H1 (cell line): ENCODE results near the gene TTYH2. TPM values are rescaled to one million over a fixed set of nuclear protein-coding genes. Genes with fewer than 3 reads are reported as not detected.

ENCODE experiments used
- CTCF ChIA-PET: fragments of 300-600 bp; sonication (Branson Sonifier 250); formaldehyde crosslinking; loops from one replicate; lab custom pipeline; 2021; ENCODE audit not compliant: partially characterized antibody; lab: Charles Lee
- POLR2A ChIA-PET: fragments of 300-600 bp; sonication (Branson Sonifier 250); formaldehyde crosslinking; loops from one replicate; lab custom pipeline; 2021; ENCODE audit warnings: inconsistent platforms; ENCODE audit not compliant: partially characterized antibody; lab: Charles Lee
- DNase-seq, 2 experiments: peaks; one replicate each; pipeline versions ENCODE4 v3.0.0 to v3.0.0-alpha.2; 2010 to 2022; ENCODE audit warnings: low spot score in 2 of 2, low read depth in 1 of 2, mixed read lengths in 1 of 2
- FAIRE-seq: peaks from 2 replicates; lab custom pipeline; 2011; peaks lifted over from hg19 to GRCh38; lab: Jason Lieb, UNC
- H2AFZ ChIP-seq: 2 replicates; pipeline ENCODE4 v1.8.1; 2012; ENCODE audit warnings: low read length, inconsistent platforms
- H2AK5ac ChIP-seq: 2 replicates; pipeline ENCODE4 v1.6.1; 2013; ENCODE audit warnings: low read depth, low read length
- H2BK120ac ChIP-seq: replicated peaks from 2 replicates; pipeline ENCODE3; 2013; ENCODE audit warnings: low read depth, low read length, inconsistent platforms
- H2BK12ac ChIP-seq: 2 replicates; pipeline ENCODE4 v1.6.1; 2013; ENCODE audit warnings: low read depth, low read length
- H2BK15ac ChIP-seq: 2 replicates; pipeline ENCODE4 v1.6.1; 2013; ENCODE audit warnings: low read length
- H2BK20ac ChIP-seq: 2 replicates; pipeline ENCODE4 v1.6.1; 2013; ENCODE audit warnings: low read length
- H2BK5ac ChIP-seq: 2 replicates; pipeline ENCODE4 v1.6.1; 2013; ENCODE audit warnings: low read depth, low read length
- H3K14ac ChIP-seq: 2 replicates; pipeline ENCODE4 v1.6.1; 2013; ENCODE audit warnings: inconsistent platforms; ENCODE audit not compliant: insufficient read length
- H3K18ac ChIP-seq: 2 replicates; pipeline ENCODE4 v1.6.1; 2013; ENCODE audit warnings: low read length; ENCODE audit errors: extremely low read depth
- H3K23ac ChIP-seq: 2 replicates; pipeline ENCODE4 v1.6.1; 2013; ENCODE audit warnings: inconsistent platforms; ENCODE audit not compliant: insufficient read length
- H3K23me2 ChIP-seq: 2 replicates; pipeline ENCODE4 v1.6.1; 2013; ENCODE audit warnings: low read depth, low read length
- H3K27ac ChIP-seq: 2 replicates; pipeline ENCODE4 v1.6.1; 2011; ENCODE audit warnings: low read depth, low read length, inconsistent platforms
- H3K27me3 ChIP-seq, 4 experiments: replicated peaks in 1 of 4; 1 replicate in 1 of 4; 2 replicates in 3 of 4; pipeline versions ENCODE4 v1.6.1 to v1.8.1; 2011 to 2013; ENCODE audit warnings: low read length in 3 of 4, mild to moderate bottlenecking in 3 of 4, inconsistent platforms in 2 of 4, mixed read lengths in 2 of 4, moderate library complexity in 1 of 4; ENCODE audit not compliant: control insufficient read depth in 3 of 4, insufficient read depth in 3 of 4; ENCODE audit errors: extremely low read depth in 1 of 4
- H3K36me3 ChIP-seq, 4 experiments: 2 replicates each; pipeline versions ENCODE4 v1.6.1 to v1.8.1; 2011 to 2013; ENCODE audit warnings: mild to moderate bottlenecking in 4 of 4, low read length in 3 of 4, moderate library complexity in 2 of 4, control low read depth in 1 of 4, inconsistent platforms in 1 of 4; ENCODE audit not compliant: insufficient read depth in 4 of 4, control insufficient read depth in 2 of 4
- H3K4ac ChIP-seq: replicated peaks from 2 replicates; pipeline ENCODE3; 2013; ENCODE audit warnings: low read length, low read depth, mixed read lengths, inconsistent platforms; ENCODE audit not compliant: insufficient read length
- H3K4me1 ChIP-seq, 4 experiments: replicated peaks in 1 of 4; 1 replicate in 1 of 4; 2 replicates in 3 of 4; pipeline versions ENCODE4 v1.6.1 to v1.8.1; 2011 to 2013; ENCODE audit warnings: low read length in 3 of 4, inconsistent platforms in 2 of 4, mixed read lengths in 1 of 4; ENCODE audit not compliant: insufficient read depth in 4 of 4, control insufficient read depth in 3 of 4
- H3K4me2 ChIP-seq, 2 experiments: 2 replicates each; pipeline versions ENCODE4 v1.6.1 to v1.8.1; 2011 to 2013; ENCODE audit warnings: low read depth in 2 of 2, low read length in 2 of 2, control low read depth in 1 of 2, inconsistent platforms in 1 of 2, mild to moderate bottlenecking in 1 of 2; ENCODE audit not compliant: insufficient read depth in 1 of 2
- H3K4me3 ChIP-seq, 4 experiments: fragments of 200-600, 300-600 bp in 1 of 4; sonication (generic), shearing (Covaris generic), sonication (Bioruptor Twin) in 1 of 4; 2 replicates each; pipeline versions ENCODE4 v1.5.1 to v1.8.1; 2011 to 2016; ENCODE audit warnings: low read length in 4 of 4, low read depth in 3 of 4, control low read depth in 2 of 4, inconsistent platforms in 2 of 4, mild to moderate bottlenecking in 2 of 4, mixed read lengths in 1 of 4, moderate library complexity in 1 of 4; ENCODE audit not compliant: insufficient read depth in 2 of 4; ENCODE audit errors: extremely low read depth in 1 of 4
- H3K56ac ChIP-seq: replicated peaks from 2 replicates; pipeline ENCODE3; 2013; ENCODE audit warnings: low read depth, mild to moderate bottlenecking, mixed read lengths, low read length, inconsistent platforms; ENCODE audit not compliant: insufficient read length
- H3K79me1 ChIP-seq: 2 replicates; pipeline ENCODE4 v1.6.1; 2013; ENCODE audit warnings: low read depth, low read length, control low read depth
- H3K79me2 ChIP-seq, 2 experiments: 2 replicates each; pipeline versions ENCODE4 v1.6.1 to v1.8.1; 2012 to 2013; ENCODE audit warnings: low read length in 2 of 2, mild to moderate bottlenecking in 2 of 2, inconsistent platforms in 1 of 2; ENCODE audit not compliant: insufficient read depth in 2 of 2, control insufficient read depth in 1 of 2
- H3K9ac ChIP-seq, 4 experiments: replicated peaks in 1 of 4; 1 replicate in 1 of 4; 2 replicates in 3 of 4; pipeline versions ENCODE4 v1.6.1 to v1.8.1; 2011 to 2013; ENCODE audit warnings: low read depth in 3 of 4, low read length in 3 of 4, control low read depth in 2 of 4, mild to moderate bottlenecking in 2 of 4, moderate library complexity in 2 of 4, inconsistent platforms in 1 of 4; ENCODE audit errors: extremely low read depth in 1 of 4
- H3K9me3 ChIP-seq, 2 experiments: 2 replicates each; pipeline versions ENCODE4 v1.6.1 to v1.8.1; 2012 to 2013; ENCODE audit warnings: mild to moderate bottlenecking in 2 of 2, moderate library complexity in 2 of 2, control low read depth in 1 of 2, inconsistent platforms in 1 of 2, low read depth in 1 of 2, low read length in 1 of 2, mixed read lengths in 1 of 2; ENCODE audit not compliant: insufficient read depth in 2 of 2
- H4K20me1 ChIP-seq, 2 experiments: replicated peaks in 1 of 2; 2 replicates each; pipeline versions ENCODE3 to v1.8.1; 2011 to 2013; ENCODE audit warnings: inconsistent platforms in 2 of 2, low read length in 2 of 2, mild to moderate bottlenecking in 1 of 2; ENCODE audit not compliant: insufficient read depth in 2 of 2, control insufficient read depth in 1 of 2
- H4K5ac ChIP-seq: 2 replicates; pipeline ENCODE4 v1.6.1; 2013; ENCODE audit warnings: low read length, low read depth, mixed read lengths, inconsistent platforms; ENCODE audit not compliant: insufficient read length
- H4K8ac ChIP-seq: 2 replicates; pipeline ENCODE4 v1.8.0; 2013; ENCODE audit warnings: mild to moderate bottlenecking, moderate library complexity, low read length, inconsistent platforms; ENCODE audit not compliant: insufficient read depth; ENCODE audit errors: extremely low read depth
- H4K91ac ChIP-seq: replicated peaks from 2 replicates; pipeline ENCODE3; 2013; ENCODE audit warnings: low read length, mixed read lengths, inconsistent platforms; ENCODE audit not compliant: insufficient read length
- CBX5 ChIP-seq: fragments of 300-800, 300-1000 bp; sonication (generic); IDR thresholded peaks from 2 replicates; pipeline ENCODE4 v1.7.1; 2016; ENCODE audit warnings: antibody characterized with exemption, low read length, low read depth
- E2F6 ChIP-seq: IDR thresholded peaks from 2 replicates; pipeline ENCODE4 v1.6.1; 2012; ENCODE audit warnings: inconsistent platforms
- GABPA ChIP-seq: IDR thresholded peaks from 2 replicates; pipeline ENCODE4 v1.6.1; 2011; ENCODE audit warnings: mild to moderate bottlenecking, low read length, moderate library complexity, borderline replicate concordance; ENCODE audit not compliant: insufficient read depth
- HDAC2 ChIP-seq, 2 experiments: fragments of 300-600 bp in 1 of 2; sonication (generic) in 1 of 2; IDR thresholded peaks; 2 replicates each; pipeline ENCODE4 v1.6.1; 2011 to 2012; ENCODE audit warnings: low read depth in 2 of 2, low read length in 2 of 2, mild to moderate bottlenecking in 2 of 2, moderate library complexity in 2 of 2, borderline replicate concordance in 1 of 2, inconsistent platforms in 1 of 2
- KDM4A ChIP-seq: IDR thresholded peaks from one replicate; pipeline ENCODE4 v1.7.1; 2012; ENCODE audit warnings: low read depth, mild to moderate bottlenecking, moderate library complexity, low read length, inconsistent platforms; ENCODE audit not compliant: severe bottlenecking
- MAFK ChIP-seq: IDR thresholded peaks from 2 replicates; pipeline ENCODE4 v1.6.1; 2012; ENCODE audit warnings: low read depth, mild to moderate bottlenecking, improper control_type of control experiment, low read length
- MAX ChIP-seq: IDR thresholded peaks from 2 replicates; pipeline ENCODE4 v1.6.1; 2012; ENCODE audit warnings: inconsistent platforms
- NANOG ChIP-seq: IDR thresholded peaks from 2 replicates; pipeline ENCODE4 v1.6.1; 2011; ENCODE audit warnings: low read length, low read depth, mild to moderate bottlenecking, inconsistent platforms; ENCODE audit not compliant: insufficient read depth, poor library complexity, severe bottlenecking
- RBBP5 ChIP-seq: IDR thresholded peaks from 2 replicates; pipeline ENCODE4 v1.7.1; 2012; ENCODE audit warnings: low read depth, mild to moderate bottlenecking, inconsistent platforms, low read length, moderate library complexity, borderline replicate concordance
- RFX5 ChIP-seq: IDR thresholded peaks from 2 replicates; pipeline ENCODE4 v1.6.1; 2011; ENCODE audit warnings: low read depth, low read length, improper control_type of control experiment, borderline replicate concordance
- SP4 ChIP-seq: IDR thresholded peaks from 2 replicates; pipeline ENCODE4 v1.6.1; 2012; ENCODE audit warnings: low read length, inconsistent platforms
- TEAD4 ChIP-seq: IDR thresholded peaks from 2 replicates; pipeline ENCODE4 v1.6.1; 2012; ENCODE audit warnings: low read depth, low read length, inconsistent platforms, mixed read lengths
- WGBS, 2 experiments: shearing (Covaris generic) in 1 of 2; methylation state at CpG; one replicate each; pipeline versions ENCODE4 v1.1.6 to v1.1.7; 2013 to 2015; ENCODE audit warnings: low lambda C conversion rate in 2 of 2, mixed read lengths in 2 of 2, inconsistent platforms in 1 of 2, low coverage in 1 of 2, missing lambda C conversion rate in 1 of 2; ENCODE audit not compliant: insufficient replicate concordance in 2 of 2, insufficient coverage in 1 of 2, insufficient read length in 1 of 2; ENCODE audit errors: extremely low coverage in 1 of 2, missing lambda C conversion rate in 1 of 2; 5-methylcytosine and 5-hydroxymethylcytosine counted together
- polyA plus RNA-seq, 7 experiments: library from polyadenylated mRNA; depleted of rRNA in 3 of 7; stranded (reverse) in 5 of 7; unstranded in 2 of 7; fragments of >200 nt in 5 of 7; fragments of 200-250 nt in 2 of 7; gene quantifications; 1 replicate in 5 of 7; 2 replicates in 1 of 7; 4 replicates in 1 of 7; pipeline versions ENCODE4 v1.2.1 to v1.2.3, GENCODE V29; 2011 to 2013; ENCODE audit warnings: missing spikeins in 2 of 7, mixed read lengths in 2 of 7
- total RNA-seq: library from RNA; stranded (reverse); fragmentation: NEBNext Ultra II Directional; extraction: Animal tissue kit (Norgen Biotek cat#: 25700); gene quantifications from 2 replicates; pipeline ENCODE4 v1.2.1, GENCODE V29; 2021

The TTYH2 gene
- total and polyA plus RNA-seq, 2 of the 8 experiments (the other 6 are each of a cell fraction or from before 2014, with no cell fraction given): 3.2 to 9.2 TPM

GRCh38 chr17:74198694-74199093, 14.7 kb upstream of the TTYH2 start:
- POLR2A ChIA-PET: interaction anchor here (2.2 kb wide), 1 partner anchor 8 kb away, joined by 9 read pairs; no protein-coding TSS in a partner anchor
- CTCF ChIA-PET: interaction anchor here (0.9 to 4.3 kb wide), 15 partner anchors 16 to 603 kb away, joined by 3 to 27 read pairs (median 6); no protein-coding TSS in a partner anchor
- H3K4me1 ChIP-seq: peaks cover 0 to 10% (median 3%) of the 10 kb centered on the region in 4 experiments; a peak in 4 of 7 replicates
- TF ChIP-seq MAX (no peak), E2F6 (no peak), RFX5 (no peak), MAFK (no peak), CBX5 (no peak), KDM4A (no peak), HDAC2 (IDR thresholded peaks at IDR 0.05; ENCODE audit: borderline replicate concordance in 1 of 2, low read depth in 2 of 2, low read length in 2 of 2) (no peak), TEAD4 (no peak), NANOG (no peak), SP4 (no peak), GABPA (no peak), RBBP5 (no peak)

More at GRCh38 chr17:74198694-74199093, 14.7 kb upstream of the TTYH2 start:
- Histone ChIP-seq H3K18ac (no peak overlapping the region), H2BK20ac (no peak overlapping the region), H2AK5ac (no peak overlapping the region), H3K23me2 (peaks cover 3% of the 10 kb centered on the region; the same call in 1 of the 2 replicates), H2BK12ac (no peak overlapping the region), H3K79me1 (no peaks in the 10 kb centered on the region), H3K36me3 (no peaks in the 10 kb centered on the region), H3K9me3 (no peaks in the 10 kb centered on the region), H3K14ac (no peak overlapping the region), H3K23ac (no peak overlapping the region), H2AFZ (no peak overlapping the region), H4K91ac (no peak overlapping the region), H2BK15ac (0 out of 2 replicates have a peak overlapping the region, but pooled peaks have one; percentile 61), H3K4me3 (no peak overlapping the region), H3K4me2 (no peak overlapping the region), H2BK120ac (no peak overlapping the region), H4K20me1 (peaks cover 0 to 2% of the 10 kb centered on the region in 2 experiments), H3K27me3 (peaks cover 0 to 13% (median 8%) of the 10 kb centered on the region in 4 experiments; a peak in 4 of 7 replicates), H4K8ac (no peak overlapping the region), H3K27ac (no peak overlapping the region), H3K79me2 (peaks cover under 1 to 2% of the 10 kb centered on the region in 2 experiments; a peak in 3 of 4 replicates), H3K4ac (no peak overlapping the region), H3K56ac (no peak overlapping the region), H2BK5ac (no peak overlapping the region), H3K9ac (no peak overlapping the region), H4K5ac (no peak overlapping the region)
- WGBS, 2 experiments: 92% methylated on average over 6 of the region's 6 CpGs; no CpG with 5 or more reads in 1 of the 2 experiments
- FAIRE-seq (no peak), DNase-seq (no peak)
